ENCODE data around the gene ARPP19.
"Not testable (repeated sequence)": the region's sequence is repeated elsewhere in the genome, so short reads cannot be mapped to it uniquely, and the experiment has no call there.

ARPP19 gene

DNA sequence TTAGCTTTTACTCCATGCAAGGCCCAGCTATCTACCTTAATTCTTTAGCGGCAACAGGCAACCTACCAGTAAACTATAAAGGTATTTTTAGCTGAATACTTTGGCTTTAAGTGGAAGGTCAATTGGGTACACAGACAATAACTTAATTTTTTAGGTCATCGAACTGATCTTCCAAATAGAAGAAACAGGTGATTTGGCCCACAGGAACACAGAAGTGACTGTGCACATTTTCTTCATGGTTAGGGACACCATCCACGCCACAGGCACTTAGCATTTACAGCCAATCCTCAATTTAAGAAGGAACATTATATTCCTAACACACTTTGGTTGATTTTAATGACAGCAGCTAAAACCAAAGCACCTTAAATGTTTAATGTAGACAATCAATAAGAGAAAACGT lies 1.9 kb downstream of the ARPP19 start:
- H3K27me3 ChIP-seq (ENCODE audit: control insufficient read depth in 1 of 2, insufficient read depth in 2 of 2, low read length in 2 of 2): no peaks in the 10 kb centered on the region
- H3K9ac ChIP-seq (ENCODE audit: low read length): peak overlapping the region; percentile 92
- H3K4me1 ChIP-seq (ENCODE audit: insufficient read depth, low read length): peaks cover 34% of the 10 kb centered on the region
- peak overlapping the region in 1 of 2 donors; percentile 89 for H3K4me3 ChIP-seq (ENCODE audit: low read depth in 1 of 2, low read length in 2 of 2)
- H3K36me3 ChIP-seq (ENCODE audit: insufficient read depth, low read length): no peaks in the 10 kb centered on the region
- H3K9me3 ChIP-seq (ENCODE audit: low read length): no peaks in the 10 kb centered on the region
- H3K27ac ChIP-seq (ENCODE audit: low read depth, low read length): no peak overlapping the region

DNA sequence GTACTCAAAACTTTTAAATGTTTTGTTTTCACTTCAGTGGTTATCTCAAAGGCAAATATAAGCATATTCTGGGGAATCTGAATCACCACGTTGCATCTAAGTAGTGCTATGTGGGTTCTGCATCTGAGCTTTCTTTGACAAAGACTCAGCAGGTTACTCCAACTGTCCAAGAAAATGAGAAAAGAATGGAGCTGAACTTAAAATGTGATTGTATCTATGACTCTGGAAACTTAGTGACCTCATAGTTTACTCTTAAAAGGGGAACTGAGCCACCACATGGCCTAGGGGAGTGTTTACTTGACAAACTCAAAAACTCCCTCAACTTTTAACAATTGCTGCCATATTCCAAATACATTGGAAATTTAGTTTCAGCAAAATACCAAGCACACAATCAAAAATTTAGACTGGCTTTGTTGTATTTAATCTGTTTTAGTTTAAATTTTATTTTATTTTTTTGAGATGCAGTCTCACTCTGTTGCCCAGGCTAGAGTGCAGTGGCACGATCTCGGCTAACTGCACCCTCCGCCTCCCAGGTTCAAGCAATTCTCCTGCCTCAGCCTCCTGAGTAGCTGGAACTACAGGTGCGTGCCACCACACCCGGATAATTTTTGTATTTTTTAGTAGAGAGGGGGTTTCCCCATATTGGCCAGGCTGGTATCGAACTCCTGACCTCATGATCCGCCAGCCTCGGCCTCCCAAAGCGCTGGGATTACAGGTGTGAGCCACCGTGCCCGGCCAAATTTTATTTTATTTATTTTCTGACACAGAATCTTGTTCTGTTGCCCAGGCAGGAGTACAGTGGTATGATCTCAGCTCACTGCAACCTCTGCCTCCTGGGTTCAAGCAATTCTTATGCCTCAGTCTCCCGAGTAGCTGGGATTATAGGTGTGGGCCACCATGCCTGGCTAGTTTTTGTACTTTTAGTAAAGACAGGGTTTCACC lies 3.1 kb downstream of the ARPP19 start:
- not testable (repeated sequence) for H3K27me3 ChIP-seq (ENCODE audit: control insufficient read depth in 1 of 2, insufficient read depth in 2 of 2, low read length in 2 of 2); H3K4me3 ChIP-seq (ENCODE audit: low read depth in 1 of 2, low read length in 2 of 2); H3K36me3 ChIP-seq (ENCODE audit: insufficient read depth, low read length); H3K9me3 ChIP-seq (ENCODE audit: low read length); H3K27ac ChIP-seq (ENCODE audit: low read depth, low read length); H3K9ac ChIP-seq (ENCODE audit: low read length)
- peaks cover 39% of the 10 kb centered on the region for H3K4me1 ChIP-seq (ENCODE audit: insufficient read depth, low read length)

DNA sequence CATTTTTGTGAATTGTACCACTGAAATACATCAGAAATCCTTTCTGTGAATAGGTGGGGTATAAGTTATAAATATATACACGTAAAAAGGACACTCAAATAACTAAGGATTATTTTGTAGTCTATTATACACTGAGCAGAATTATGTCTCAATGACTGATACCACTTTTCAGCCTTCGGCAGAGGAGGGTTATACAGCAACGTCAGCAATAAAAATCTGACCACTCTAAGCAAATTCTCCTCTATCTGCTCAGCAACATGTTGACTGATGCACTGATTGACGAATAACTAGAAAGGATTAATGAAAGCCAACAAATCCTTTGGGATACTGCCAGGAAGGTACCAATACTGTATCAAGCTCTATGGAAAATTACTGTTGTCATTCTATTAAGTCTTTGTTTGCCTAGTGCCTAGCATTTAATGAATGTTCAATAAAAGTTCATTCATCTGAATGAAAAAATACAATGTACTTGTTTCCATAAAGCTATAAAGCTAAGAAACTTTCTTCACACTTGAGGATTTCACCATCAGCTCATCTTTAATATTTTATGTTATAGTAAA lies 5.2 kb downstream of the ARPP19 start:
- Histone ChIP-seq H3K4me1 (ENCODE audit: insufficient read depth, low read length) (peaks cover 53% of the 10 kb centered on the region), H3K9ac (ENCODE audit: low read length) (no peak overlapping the region), H3K36me3 (ENCODE audit: insufficient read depth, low read length) (no peaks in the 10 kb centered on the region), H3K9me3 (ENCODE audit: low read length) (no peaks in the 10 kb centered on the region), H3K27ac (ENCODE audit: low read depth, low read length) (no peak overlapping the region), H3K4me3 (ENCODE audit: low read depth in 1 of 2, low read length in 2 of 2) (no peak overlapping the region), H3K27me3 (ENCODE audit: control insufficient read depth in 1 of 2, insufficient read depth in 2 of 2, low read length in 2 of 2) (no peaks in the 10 kb centered on the region)

DNA sequence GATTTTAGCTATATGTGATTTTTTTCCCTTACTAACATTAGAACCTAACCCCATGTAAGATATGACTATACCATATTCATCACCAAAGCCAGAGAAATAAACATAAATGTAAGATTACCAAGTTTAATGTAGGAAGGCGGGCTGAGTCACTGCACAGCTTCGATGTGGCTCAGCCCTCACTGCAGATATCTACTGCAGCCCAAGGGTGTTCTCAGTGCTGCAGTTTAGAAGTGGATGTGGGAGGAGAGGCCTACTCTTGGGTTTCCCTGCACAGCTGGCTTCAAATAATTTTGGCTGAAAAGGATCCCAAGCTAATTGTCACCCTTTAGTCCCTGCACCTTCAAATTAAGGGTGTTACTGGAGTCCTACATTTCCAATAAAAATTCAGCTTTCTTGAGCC lies 9.3 kb downstream of the ARPP19 start:
- Histone ChIP-seq H3K4me3 (ENCODE audit: low read depth in 1 of 2, low read length in 2 of 2) (no peak overlapping the region), H3K4me1 (ENCODE audit: insufficient read depth, low read length) (peaks cover 45% of the 10 kb centered on the region), H3K27ac (ENCODE audit: low read depth, low read length) (no peak overlapping the region), H3K9me3 (ENCODE audit: low read length) (no peaks in the 10 kb centered on the region), H3K36me3 (ENCODE audit: insufficient read depth, low read length) (peaks cover 11% of the 10 kb centered on the region), H3K9ac (ENCODE audit: low read length) (no peak overlapping the region), H3K27me3 (ENCODE audit: control insufficient read depth in 1 of 2, insufficient read depth in 2 of 2, low read length in 2 of 2) (no peaks in the 10 kb centered on the region)

DNA sequence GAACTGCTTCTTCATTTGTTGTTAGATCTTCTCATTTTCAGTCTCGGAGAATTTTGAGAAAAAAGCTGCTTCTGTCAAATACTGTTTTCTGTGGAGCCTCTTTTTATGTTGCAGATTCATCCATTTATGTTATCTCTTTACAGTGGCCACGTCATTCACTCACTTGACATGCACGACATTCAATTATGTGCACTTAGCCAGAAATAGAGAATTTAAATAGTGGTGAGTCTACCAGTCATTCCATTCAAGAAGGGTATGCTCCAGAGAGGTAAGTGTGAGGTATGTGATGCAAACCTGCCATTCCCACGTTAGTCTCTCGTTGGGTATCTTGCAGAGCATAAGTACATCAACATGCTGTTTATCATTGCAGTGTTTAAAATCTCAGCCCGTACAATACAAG lies 9.8 kb downstream of the ARPP19 start:
- H3K9ac ChIP-seq (ENCODE audit: low read length): no peak overlapping the region
- H3K9me3 ChIP-seq (ENCODE audit: low read length): no peaks in the 10 kb centered on the region
- no peak overlapping the region for H3K27ac ChIP-seq (ENCODE audit: low read depth, low read length)
- H3K36me3 ChIP-seq (ENCODE audit: insufficient read depth, low read length): peaks cover 11% of the 10 kb centered on the region
- no peak overlapping the region for H3K4me3 ChIP-seq (ENCODE audit: low read depth in 1 of 2, low read length in 2 of 2)
- no peaks in the 10 kb centered on the region for H3K27me3 ChIP-seq (ENCODE audit: control insufficient read depth in 1 of 2, insufficient read depth in 2 of 2, low read length in 2 of 2)
- peaks cover 39% of the 10 kb centered on the region for H3K4me1 ChIP-seq (ENCODE audit: insufficient read depth, low read length)

DNA sequence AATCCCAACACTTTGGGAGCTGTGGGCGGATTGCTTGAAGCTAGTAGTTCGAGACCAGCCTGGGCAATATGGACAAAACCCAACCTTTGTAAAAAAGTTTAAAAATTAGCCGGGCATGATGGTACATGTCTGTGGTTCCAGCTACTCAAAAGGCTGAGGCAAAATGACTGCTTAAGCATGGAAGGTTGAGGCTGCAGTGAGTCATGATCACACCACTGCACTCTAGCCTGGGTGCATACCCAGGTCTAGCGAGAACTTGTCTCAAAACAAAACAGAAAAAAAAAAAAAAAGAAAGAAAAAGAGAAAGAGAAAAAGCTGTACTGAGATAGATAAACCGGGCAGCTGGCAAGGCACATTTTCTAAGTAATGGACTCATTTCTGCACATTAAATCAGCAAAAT lies 10.6 kb downstream of the ARPP19 start:
- H3K4me3 ChIP-seq (ENCODE audit: low read depth in 1 of 2, low read length in 2 of 2): no peak overlapping the region
- no peaks in the 10 kb centered on the region for H3K27me3 ChIP-seq (ENCODE audit: control insufficient read depth in 1 of 2, insufficient read depth in 2 of 2, low read length in 2 of 2)
- no peak overlapping the region for H3K27ac ChIP-seq (ENCODE audit: low read depth, low read length)
- H3K9me3 ChIP-seq (ENCODE audit: low read length): no peaks in the 10 kb centered on the region
- H3K9ac ChIP-seq (ENCODE audit: low read length): no peak overlapping the region
- peaks cover 33% of the 10 kb centered on the region for H3K4me1 ChIP-seq (ENCODE audit: insufficient read depth, low read length)
- peaks cover 11% of the 10 kb centered on the region for H3K36me3 ChIP-seq (ENCODE audit: insufficient read depth, low read length)

DNA sequence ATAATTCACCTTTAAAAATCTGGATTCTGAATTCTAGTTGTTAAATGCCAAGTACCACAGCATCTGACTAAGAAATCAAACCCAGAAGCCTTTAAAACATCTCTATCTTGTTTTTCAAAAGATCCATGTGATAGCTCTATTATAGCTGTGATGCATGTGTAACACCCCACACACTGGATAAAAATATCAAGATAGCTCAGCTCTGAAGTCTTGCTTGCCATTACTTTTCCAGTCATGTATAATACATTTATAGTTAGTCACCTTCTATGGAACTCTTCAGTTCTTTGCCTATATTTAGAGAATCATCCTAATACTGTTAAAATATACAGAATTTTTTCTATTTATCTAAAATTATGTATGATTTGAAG lies 11.6 kb downstream of the ARPP19 start:
- Histone ChIP-seq H3K4me1 (ENCODE audit: insufficient read depth, low read length) (peaks cover 33% of the 10 kb centered on the region), H3K9ac (ENCODE audit: low read length) (no peak overlapping the region), H3K36me3 (ENCODE audit: insufficient read depth, low read length) (peaks cover 11% of the 10 kb centered on the region), H3K9me3 (ENCODE audit: low read length) (no peaks in the 10 kb centered on the region), H3K27ac (ENCODE audit: low read depth, low read length) (no peak overlapping the region), H3K4me3 (ENCODE audit: low read depth in 1 of 2, low read length in 2 of 2) (no peak overlapping the region), H3K27me3 (ENCODE audit: control insufficient read depth in 1 of 2, insufficient read depth in 2 of 2, low read length in 2 of 2) (no peaks in the 10 kb centered on the region)

DNA sequence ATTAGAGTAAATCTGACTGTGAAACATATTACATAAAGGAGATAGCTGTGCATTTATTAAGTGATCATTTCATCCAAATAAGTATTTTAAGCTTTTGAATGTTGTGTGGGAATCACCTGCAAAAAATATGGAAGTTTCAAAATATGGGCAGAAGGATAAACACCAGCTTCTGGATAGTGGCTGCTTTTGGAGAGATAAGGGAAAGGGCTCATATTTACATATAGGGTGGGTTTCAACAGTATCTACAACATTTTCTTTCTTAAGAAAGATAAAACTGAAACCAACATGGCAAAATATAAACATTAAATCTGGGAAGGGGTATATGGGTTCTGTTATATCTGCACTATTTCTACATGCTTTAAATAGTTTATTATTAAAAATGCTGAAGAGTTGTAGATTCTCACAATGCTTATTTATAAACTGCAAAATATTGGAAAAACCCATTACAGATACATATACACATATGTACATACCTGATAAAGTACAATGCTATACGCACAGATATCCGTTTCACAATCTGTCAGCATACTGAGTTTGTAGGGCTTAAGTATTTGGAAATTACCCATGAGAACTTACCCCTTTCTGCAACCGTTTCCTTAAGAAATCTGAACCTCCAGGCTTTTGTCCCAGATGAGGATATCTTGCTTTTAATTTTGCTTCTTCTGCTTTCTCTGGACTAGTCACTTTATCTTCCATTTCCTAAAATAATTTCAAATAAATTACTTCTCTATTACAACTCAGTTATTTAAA lies 12.1 kb downstream of the ARPP19 start:
- Histone ChIP-seq H3K27ac (ENCODE audit: low read depth, low read length) (no peak overlapping the region), H3K36me3 (ENCODE audit: insufficient read depth, low read length) (peaks cover 11% of the 10 kb centered on the region), H3K4me3 (ENCODE audit: low read depth in 1 of 2, low read length in 2 of 2) (no peak overlapping the region), H3K27me3 (ENCODE audit: control insufficient read depth in 1 of 2, insufficient read depth in 2 of 2, low read length in 2 of 2) (no peaks in the 10 kb centered on the region), H3K4me1 (ENCODE audit: insufficient read depth, low read length) (peaks cover 33% of the 10 kb centered on the region), H3K9me3 (ENCODE audit: low read length) (no peaks in the 10 kb centered on the region), H3K9ac (ENCODE audit: low read length) (no peak overlapping the region)

DNA sequence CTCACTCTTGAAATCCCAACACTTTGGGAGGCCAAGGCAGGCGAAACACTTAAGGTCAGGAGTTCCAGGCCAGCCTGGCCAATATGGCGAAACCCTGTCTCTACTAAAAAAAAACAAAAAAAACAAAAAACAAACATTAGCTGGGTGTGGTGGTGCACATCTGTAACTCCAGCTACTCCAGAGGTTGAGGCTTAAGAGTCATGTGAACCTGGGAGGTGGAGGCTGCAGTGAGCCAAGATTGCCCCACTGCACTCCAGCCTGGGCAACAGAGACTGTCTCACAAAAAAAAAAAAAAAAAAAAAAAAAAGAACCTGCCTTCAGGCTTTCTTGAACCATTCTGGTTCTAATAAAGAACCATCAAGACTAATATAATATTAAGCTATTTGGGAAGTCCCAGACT lies 16.5 kb downstream of the ARPP19 start:
- H3K27me3 ChIP-seq (ENCODE audit: control insufficient read depth in 1 of 2, insufficient read depth in 2 of 2, low read length in 2 of 2): no peaks in the 10 kb centered on the region
- H3K9ac ChIP-seq (ENCODE audit: low read length): no peak overlapping the region
- no peak overlapping the region for H3K4me3 ChIP-seq (ENCODE audit: low read depth in 1 of 2, low read length in 2 of 2)
- peaks cover 19% of the 10 kb centered on the region for H3K36me3 ChIP-seq (ENCODE audit: insufficient read depth, low read length)
- no peaks in the 10 kb centered on the region for H3K9me3 ChIP-seq (ENCODE audit: low read length)
- no peak overlapping the region for H3K27ac ChIP-seq (ENCODE audit: low read depth, low read length)
- H3K4me1 ChIP-seq (ENCODE audit: insufficient read depth, low read length): peaks cover 5% of the 10 kb centered on the region

DNA sequence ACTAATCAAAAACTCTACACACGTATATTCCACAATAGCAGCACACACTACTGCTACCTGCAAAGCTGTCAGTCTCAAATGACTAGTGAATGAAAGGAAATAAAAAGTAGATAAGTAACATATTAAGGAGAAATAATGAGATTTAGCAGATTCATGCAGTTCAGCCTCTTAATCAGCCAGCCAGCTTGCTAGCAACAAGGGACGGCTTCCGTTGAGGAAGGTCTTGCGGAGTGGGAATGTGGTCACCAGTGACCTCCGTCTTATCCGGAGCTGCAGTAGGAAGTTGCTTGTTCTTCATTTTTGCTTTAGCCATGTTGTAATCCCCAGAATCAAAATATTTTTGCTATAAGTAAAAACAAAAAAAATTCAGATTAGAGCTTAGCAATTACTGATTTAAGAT lies 17.1 kb downstream of the ARPP19 start:
- Histone ChIP-seq H3K27ac (ENCODE audit: low read depth, low read length) (no peak overlapping the region), H3K9me3 (ENCODE audit: low read length) (no peaks in the 10 kb centered on the region), H3K4me3 (ENCODE audit: low read depth in 1 of 2, low read length in 2 of 2) (no peak overlapping the region), H3K4me1 (ENCODE audit: insufficient read depth, low read length) (peaks cover under 1% of the 10 kb centered on the region), H3K9ac (ENCODE audit: low read length) (no peak overlapping the region), H3K36me3 (ENCODE audit: insufficient read depth, low read length) (peaks cover 17% of the 10 kb centered on the region), H3K27me3 (ENCODE audit: control insufficient read depth in 1 of 2, insufficient read depth in 2 of 2, low read length in 2 of 2) (no peaks in the 10 kb centered on the region)

DNA sequence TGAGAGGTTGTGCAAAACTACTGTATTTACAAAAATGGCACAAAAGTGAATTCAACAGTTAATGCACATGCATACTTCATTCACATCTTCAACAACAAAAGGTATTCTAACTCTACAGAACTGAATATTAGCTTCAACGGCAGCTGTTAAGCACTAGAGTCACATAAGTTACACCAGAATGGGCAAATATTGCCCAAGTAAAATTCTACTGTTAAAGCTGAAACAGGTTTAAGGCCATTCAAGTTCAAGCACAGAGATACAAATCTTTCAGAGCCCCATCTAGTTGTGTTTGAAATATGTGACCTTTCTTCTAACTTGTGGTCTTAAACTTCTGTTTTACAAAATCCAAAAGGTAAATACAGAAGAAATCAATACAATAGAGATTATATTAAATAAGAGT lies 17.6 kb downstream of the ARPP19 start:
- peaks cover 17% of the 10 kb centered on the region for H3K36me3 ChIP-seq (ENCODE audit: insufficient read depth, low read length)
- not testable (repeated sequence) for H3K9ac ChIP-seq (ENCODE audit: low read length); H3K27ac ChIP-seq (ENCODE audit: low read depth, low read length); H3K27me3 ChIP-seq (ENCODE audit: control insufficient read depth in 1 of 2, insufficient read depth in 2 of 2, low read length in 2 of 2); H3K9me3 ChIP-seq (ENCODE audit: low read length); H3K4me3 ChIP-seq (ENCODE audit: low read depth in 1 of 2, low read length in 2 of 2); H3K4me1 ChIP-seq (ENCODE audit: insufficient read depth, low read length)

All from muscle layer of colon (tissue), 2 donors.